Ascending aorta (tissue), 2 donors: ENCODE results near the gene PPFIBP2. TPM values are rescaled to one million over a fixed set of nuclear protein-coding genes. Genes with fewer than 3 reads are reported as not detected.

Experiments used
- DNase-seq, 2 donors: peaks; one replicate each; pipeline ENCODE4 v3.0.0-alpha.2; 2019; ENCODE audit warnings: low spot score in 2 of 2
- H3K27ac ChIP-seq, 2 donors: fragments of 200-600 bp; sonication (generic); one replicate each; pipeline ENCODE4 v1.5.1; 2016 to 2017; ENCODE audit warnings: mild to moderate bottlenecking in 1 of 2
- H3K27me3 ChIP-seq: fragments of 200-600 bp; sonication (generic); one replicate; pipeline ENCODE4 v1.5.1; 2017
- H3K36me3 ChIP-seq, 2 donors: fragments of 200-600 bp; sonication (generic); one replicate each; pipeline ENCODE4 v1.5.1; 2016
- H3K4me1 ChIP-seq, 2 donors: fragments of 200-600 bp; sonication (generic); one replicate each; pipeline ENCODE4 v1.5.1; 2016 to 2017; ENCODE audit warnings: mild to moderate bottlenecking in 1 of 2
- H3K4me3 ChIP-seq, 2 donors: fragments of 200-600 bp; sonication (generic); one replicate each; pipeline ENCODE4 v1.5.1; 2016 to 2017; ENCODE audit warnings: mild to moderate bottlenecking in 1 of 2
- H3K9me3 ChIP-seq, 2 donors: fragments of 200-600 bp; sonication (generic); one replicate each; pipeline ENCODE4 v1.5.1; 2016
- CTCF ChIP-seq, 3 experiments: fragments of 200-600 bp in 2 of 3; fragments of 450-650 bp in 1 of 3; sonication (generic) in 2 of 3; IDR thresholded peaks; one replicate each; pipeline ENCODE4 v1.5.1; 2016 to 2019; ENCODE audit warnings: antibody characterized with exemption in 3 of 3, mild to moderate bottlenecking in 1 of 3, moderate library complexity in 1 of 3
- intact Hi-C: fragments of 100-400 bp; cut with DNase I; formaldehyde crosslinking; loops from one replicate; pipeline ENCODE4 v1.15.1; 2023
- total RNA-seq: library from RNA; depleted of rRNA; stranded (reverse); fragments of >200 nt; gene quantifications from one replicate; pipeline ENCODE4 v1.1.0, GENCODE V29; 2016

PPFIBP2 gene
- total RNA-seq, 1 donor from 2014 or later, result 4.2 TPM

DNA sequence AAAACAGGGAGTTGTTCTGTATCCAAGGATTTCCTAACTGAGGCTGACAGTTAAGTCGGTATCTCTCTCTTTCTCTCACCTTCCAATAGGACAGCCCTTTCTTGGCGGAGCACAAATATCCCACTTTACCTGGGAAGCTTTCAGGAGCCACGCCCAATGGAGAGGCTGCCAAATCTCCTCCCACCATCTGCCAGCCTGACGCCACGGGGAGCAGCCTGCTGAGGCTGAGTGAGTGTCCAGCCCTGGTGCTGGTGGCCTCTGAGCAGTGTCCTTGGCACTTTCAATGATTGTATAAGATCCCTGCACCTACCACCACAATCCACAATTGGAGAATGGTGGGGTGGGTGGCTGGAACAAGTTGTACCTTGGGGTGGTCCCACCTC, 125.8 kb downstream of the PPFIBP2 start:
- no peak for TF ChIP-seq CTCF (IDR thresholded peaks at IDR 0.05)
- Histone ChIP-seq H3K4me3 (no peak overlapping the region), H3K27me3 (no peaks in the 10 kb centered on the region), H3K27ac (peak overlapping the region in 1 of 2 donors; percentile 75), H3K36me3 (peaks cover 46 to 64% of the 10 kb centered on the region in 2 donors), H3K9me3 (no peaks in the 10 kb centered on the region), H3K4me1 (peaks cover 5 to 7% of the 10 kb centered on the region in 2 donors)
- intact Hi-C loops, result no loop called here
- no peak for DNase-seq

GRCh38 chr11:7640816-7641215, 127.0 kb downstream of the PPFIBP2 start:
- Histone ChIP-seq H3K4me3 (no peak overlapping the region), H3K27me3 (no peaks in the 10 kb centered on the region), H3K27ac (no peak overlapping the region), H3K4me1 (peaks cover 5 to 7% of the 10 kb centered on the region in 2 donors), H3K9me3 (no peaks in the 10 kb centered on the region), H3K36me3 (peaks cover 39 to 61% of the 10 kb centered on the region in 2 donors)
- TF ChIP-seq CTCF (IDR thresholded peaks at IDR 0.05), result no peak
- intact Hi-C loops, result no loop called here
- no peak for DNase-seq

DNA sequence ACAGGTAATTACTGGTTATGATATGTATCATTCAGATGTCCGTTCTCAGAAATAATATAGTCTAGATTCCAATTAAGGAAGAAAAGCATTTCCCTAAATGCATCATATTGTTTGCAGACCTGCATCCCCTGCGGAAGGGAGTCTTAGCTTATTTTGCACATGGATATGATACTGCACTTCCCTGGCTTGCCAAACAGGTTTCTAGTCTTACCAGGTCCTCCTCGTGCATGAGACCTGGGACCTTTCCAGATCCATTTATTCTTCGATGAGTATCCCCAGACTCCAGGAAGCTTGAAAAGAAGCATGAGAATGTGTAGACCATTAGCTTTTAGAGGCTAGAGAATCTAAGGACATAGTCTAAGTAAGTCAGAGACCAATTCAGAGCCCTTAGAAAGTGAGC, 128.9 kb downstream of the PPFIBP2 start:
- Histone ChIP-seq H3K9me3 (no peaks in the 10 kb centered on the region), H3K27ac (no peak overlapping the region), H3K36me3 (peaks cover 36 to 49% of the 10 kb centered on the region in 2 donors), H3K4me3 (no peak overlapping the region), H3K4me1 (peaks cover 0 to 3% of the 10 kb centered on the region in 2 donors), H3K27me3 (no peaks in the 10 kb centered on the region)
- TF ChIP-seq CTCF (IDR thresholded peaks at IDR 0.05), result no peak
- DNase-seq, result no peak
- intact Hi-C loops, result no loop called here

DNA sequence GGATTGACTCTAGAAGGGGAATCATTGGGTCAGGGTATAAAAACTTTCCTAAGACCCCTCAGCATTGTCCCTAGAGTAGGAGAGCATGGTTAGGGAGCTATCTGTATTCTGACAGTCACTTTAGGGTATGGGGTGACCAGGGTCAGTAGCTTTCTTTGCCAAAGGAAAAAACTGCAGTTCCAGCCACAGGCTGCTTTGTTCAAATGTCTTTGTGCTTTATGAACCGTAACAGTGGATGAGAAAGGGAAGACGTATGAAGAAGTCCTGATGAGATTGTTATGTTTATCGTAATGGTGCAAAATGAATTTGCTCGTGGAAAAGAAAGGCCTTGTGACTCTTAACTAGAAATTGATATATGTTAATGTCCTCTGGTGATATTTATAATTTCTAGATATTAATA, 129.5 kb downstream of the PPFIBP2 start:
- no peak for TF ChIP-seq CTCF (IDR thresholded peaks at IDR 0.05)
- no peaks in the 10 kb centered on the region for H3K27me3 ChIP-seq
- no peaks in the 10 kb centered on the region for H3K9me3 ChIP-seq
- H3K4me1 ChIP-seq, result no peaks in the 10 kb centered on the region
- intact Hi-C loops, result no loop called here
- H3K36me3 ChIP-seq, result peaks cover 37 to 51% of the 10 kb centered on the region in 2 donors
- no peak overlapping the region for H3K4me3 ChIP-seq
- no peak for DNase-seq
- H3K27ac ChIP-seq, result no peak overlapping the region

DNA sequence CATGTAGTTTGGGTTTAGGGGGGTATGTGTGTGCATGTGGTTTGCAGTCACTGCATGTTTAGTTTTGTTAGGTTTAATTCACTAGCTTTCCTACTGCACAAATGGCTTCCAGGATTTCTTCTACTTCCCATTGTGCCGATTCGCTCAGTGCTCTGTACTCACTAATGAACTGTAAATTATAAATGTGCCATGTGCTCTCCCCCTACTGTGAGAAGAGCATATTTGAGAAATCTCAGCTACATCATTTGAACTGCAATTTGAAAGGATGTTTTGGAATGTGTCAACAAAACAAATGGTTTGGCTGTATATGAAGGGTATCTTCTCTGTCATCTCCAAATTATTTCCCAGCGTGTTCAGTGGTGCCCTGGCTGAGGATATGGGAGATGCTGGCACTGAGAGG, 131.4 kb downstream of the PPFIBP2 start:
- no peak overlapping the region for H3K4me3 ChIP-seq
- no peaks in the 10 kb centered on the region for H3K9me3 ChIP-seq
- no peak overlapping the region for H3K27ac ChIP-seq
- no peak for TF ChIP-seq CTCF (IDR thresholded peaks at IDR 0.05)
- H3K4me1 ChIP-seq, result no peaks in the 10 kb centered on the region
- H3K27me3 ChIP-seq, result no peaks in the 10 kb centered on the region
- DNase-seq, result no peak
- intact Hi-C loops, result no loop called here
- H3K36me3 ChIP-seq, result peaks cover 50 to 68% of the 10 kb centered on the region in 2 donors

GRCh38 chr11:7646866-7647265, 133.1 kb downstream of the PPFIBP2 start:
- Histone ChIP-seq H3K27me3 (no peaks in the 10 kb centered on the region), H3K27ac (no peak overlapping the region), H3K4me1 (no peaks in the 10 kb centered on the region), H3K4me3 (no peak overlapping the region), H3K36me3 (peaks cover 47 to 68% of the 10 kb centered on the region in 2 donors), H3K9me3 (no peaks in the 10 kb centered on the region)
- intact Hi-C loops, result no loop called here
- DNase-seq, result no peak
- TF ChIP-seq CTCF (IDR thresholded peaks at IDR 0.05), result no peak
